Caco-2 (cell line): ENCODE data around the gene SUPT3H. TPM values are rescaled to one million over a fixed set of nuclear protein-coding genes. Genes with fewer than 3 reads are reported as not detected.

Experiments
- BruUV-seq: library from RNA; stranded (reverse); fragments of 400-500 nt; replicated peaks from 2 replicates; lab custom pipeline; 2021; lab: Mats Ljungman, UMichigan
- CTCF ChIA-PET: fragments of 300-600 bp; sonication (Branson Sonifier 250); formaldehyde crosslinking; loops from one replicate; lab custom pipeline; 2022; ENCODE audit warnings: antibody characterized with exemption; lab: Charles Lee
- POLR2A ChIA-PET: fragments of 300-600 bp; sonication (Branson Sonifier 250); formaldehyde crosslinking; loops from one replicate; lab custom pipeline; 2022; ENCODE audit warnings: antibody characterized with exemption; lab: Charles Lee
- DNase-seq, 2 experiments: peaks; one replicate each; pipeline versions ENCODE4 v3.0.0 to v3.0.0-alpha.2; 2020 to 2022
- H3K27me3 ChIP-seq: replicated peaks from 2 replicates; pipeline ENCODE4 v1.6.0; 2011; ENCODE audit warnings: low read length; ENCODE audit not compliant: control insufficient read depth, insufficient read depth
- H3K36me3 ChIP-seq: 2 replicates; pipeline ENCODE4 v1.5.1; 2011; ENCODE audit warnings: low read length; ENCODE audit not compliant: control insufficient read depth, insufficient read depth
- H3K4me1 ChIP-seq: fragments of 250-450 bp; sonication (Bioruptor Pico); 2 replicates; pipeline ENCODE4 v1.5.1; 2020; ENCODE audit warnings: mild to moderate bottlenecking
- H3K4me3 ChIP-seq: 2 replicates; pipeline ENCODE4 v1.5.1; 2011; ENCODE audit warnings: low read depth, mild to moderate bottlenecking, control low read depth, low read length
- H3K9me3 ChIP-seq: fragments of 250-450 bp; sonication (Bioruptor Pico); 2 replicates; pipeline ENCODE4 v1.5.1; 2020; ENCODE audit warnings: mild to moderate bottlenecking, moderate library complexity
- H3K27ac Mint-ChIP-seq: one replicate; pipeline ENCODE4 v1.8.0; 2022; ENCODE audit warnings: mixed read lengths; ENCODE audit not compliant: unreplicated experiment
- H3K27me3 Mint-ChIP-seq: one replicate; pipeline ENCODE4 v1.8.0; 2022; ENCODE audit warnings: mixed read lengths; ENCODE audit not compliant: insufficient read depth, unreplicated experiment
- H3K36me3 Mint-ChIP-seq: one replicate; pipeline ENCODE4 v1.8.0; 2022; ENCODE audit warnings: mild to moderate bottlenecking, mixed read lengths; ENCODE audit not compliant: insufficient read depth, unreplicated experiment
- H3K4me1 Mint-ChIP-seq: one replicate; pipeline ENCODE4 v1.8.0; 2022; ENCODE audit warnings: low read depth, mixed read lengths; ENCODE audit not compliant: unreplicated experiment
- H3K4me3 Mint-ChIP-seq: one replicate; pipeline ENCODE4 v1.8.0; 2022; ENCODE audit warnings: mild to moderate bottlenecking, moderate library complexity, mixed read lengths; ENCODE audit not compliant: unreplicated experiment
- H3K9me3 Mint-ChIP-seq: one replicate; pipeline ENCODE4 v1.8.0; 2022; ENCODE audit warnings: mixed read lengths; ENCODE audit not compliant: unreplicated experiment
- CTCF ChIP-seq, 2 experiments: fragments of 200-600 bp in 1 of 2; IDR thresholded peaks; 1 replicate in 1 of 2; 2 replicates in 1 of 2; pipeline versions ENCODE4 v1.5.1 to v1.8.0; 2011 to 2022; ENCODE audit warnings: antibody characterized with exemption in 1 of 2, control low read depth in 1 of 2, inconsistent platforms in 1 of 2, low read depth in 1 of 2, low read length in 1 of 2, mild to moderate bottlenecking in 1 of 2, moderate library complexity in 1 of 2; ENCODE audit not compliant: insufficient read depth in 1 of 2, severe bottlenecking in 1 of 2, unreplicated experiment in 1 of 2
- intact Hi-C: fragments of 100-400 bp; cut with micrococcal nuclease; formaldehyde crosslinking; loops from one replicate; pipeline ENCODE4 v1.10.0; 2022; ENCODE audit not compliant: unreplicated experiment
- total RNA-seq: library from RNA; stranded (reverse); gene quantifications from 2 replicates; pipeline ENCODE4 v1.2.3, GENCODE V29; 2022

SUPT3H gene
- total RNA-seq, 1 experiment from 2014 or later: 13.2 TPM

- TF ChIP-seq CTCF (IDR thresholded peaks at IDR 0.05; ENCODE audit: insufficient read depth in 1 of 2, low read depth in 1 of 2, low read length in 1 of 2, severe bottlenecking in 1 of 2, unreplicated experiment in 1 of 2): no peak
- peaks cover 15% of the 10 kb centered on the region for H3K4me1 Mint-ChIP-seq
- H3K27me3 ChIP-seq: no peaks in the 10 kb centered on the region
- no peaks in the 10 kb centered on the region for H3K27me3 Mint-ChIP-seq
- H3K9me3 ChIP-seq: no peaks in the 10 kb centered on the region; the same call in 1 of the 2 replicates
- ChIA-PET CTCF (no interaction called here), POLR2A (interaction anchor here (1.1 kb wide), 1 partner anchor 239 kb away, joined by 3 read pairs; the partner anchor contains the start of gene SUPT3H)
- no peak overlapping the region for H3K27ac Mint-ChIP-seq
- no peak for DNase-seq
- peaks cover 40% of the 10 kb centered on the region for H3K9me3 Mint-ChIP-seq
- no peaks in the 10 kb centered on the region for H3K4me1 ChIP-seq
- BruUV-seq: no TSS peak
- intact Hi-C loops: no loop called here
- no peaks in the 10 kb centered on the region for H3K36me3 ChIP-seq
- H3K4me3 ChIP-seq: no peak overlapping the region
- H3K36me3 Mint-ChIP-seq: no peaks in the 10 kb centered on the region
- no peak overlapping the region for H3K4me3 Mint-ChIP-seq
Observed at GRCh38 chr6:45138765-45139164, 239.0 kb downstream of the SUPT3H start.

- POLR2A ChIA-PET: no interaction called here
- intact Hi-C loops: no loop called here
- no peaks in the 10 kb centered on the region for H3K36me3 Mint-ChIP-seq
Observed at GRCh38 chr6:45136495-45136894, 241.2 kb downstream of the SUPT3H start.

GRCh38 chr6:45132658-45133294 is 245.0 kb downstream of the SUPT3H start:
- H3K27me3 Mint-ChIP-seq: no peaks in the 10 kb centered on the region
- BruUV-seq: no TSS peak
- intact Hi-C loops: no loop called here
- H3K4me1 ChIP-seq: no peaks in the 10 kb centered on the region
- TF ChIP-seq CTCF (IDR thresholded peaks at IDR 0.05; ENCODE audit: insufficient read depth in 1 of 2, low read depth in 1 of 2, low read length in 1 of 2, severe bottlenecking in 1 of 2, unreplicated experiment in 1 of 2): no peak
- peaks cover 8% of the 10 kb centered on the region for H3K4me1 Mint-ChIP-seq
- H3K36me3 Mint-ChIP-seq: no peaks in the 10 kb centered on the region
- no peaks in the 10 kb centered on the region for H3K36me3 ChIP-seq
- POLR2A ChIA-PET: no interaction called here
- no peak for DNase-seq
- no peak overlapping the region for H3K4me3 ChIP-seq
- H3K9me3 Mint-ChIP-seq: peaks cover 22% of the 10 kb centered on the region
- H3K27me3 ChIP-seq: no peaks in the 10 kb centered on the region
- no peak overlapping the region for H3K4me3 Mint-ChIP-seq
- no peak overlapping the region for H3K27ac Mint-ChIP-seq
- CTCF ChIA-PET: no interaction called here
- H3K9me3 ChIP-seq: no peaks in the 10 kb centered on the region; the same call in 1 of the 2 replicates

More at GRCh38 chr6:45136495-45136894, 241.2 kb downstream of the SUPT3H start:
- peaks cover 28% of the 10 kb centered on the region for H3K9me3 Mint-ChIP-seq
- no peak overlapping the region for H3K4me3 ChIP-seq
- no peaks in the 10 kb centered on the region for H3K27me3 ChIP-seq
- no peaks in the 10 kb centered on the region for H3K27me3 Mint-ChIP-seq
- no peak for TF ChIP-seq CTCF (IDR thresholded peaks at IDR 0.05; ENCODE audit: insufficient read depth in 1 of 2, low read depth in 1 of 2, low read length in 1 of 2, severe bottlenecking in 1 of 2, unreplicated experiment in 1 of 2)
- CTCF ChIA-PET: no interaction called here
- H3K4me1 ChIP-seq: no peaks in the 10 kb centered on the region
- H3K27ac Mint-ChIP-seq: no peak overlapping the region
- no peaks in the 10 kb centered on the region for H3K36me3 ChIP-seq
- H3K9me3 ChIP-seq: no peaks in the 10 kb centered on the region; the same call in 1 of the 2 replicates
- no peak for DNase-seq
- H3K4me1 Mint-ChIP-seq: peaks cover 12% of the 10 kb centered on the region
- BruUV-seq: no TSS peak
- no peak overlapping the region for H3K4me3 Mint-ChIP-seq
